Fibroblast of skin of right biceps (primary cell): ENCODE data around the gene NTRK3.
"Not testable (repeated sequence)": the region's sequence is repeated elsewhere in the genome, so short reads cannot be mapped to it uniquely, and the experiment has no call there.

Experiments used
- DNase-seq: peaks from one replicate; pipeline ENCODE4 v3.0.0-alpha.2; 2013

The NTRK3 gene

GRCh38 chr15:88072133-88072532, 184.4 kb downstream of the NTRK3 start:
- not testable (repeated sequence) for DNase-seq

DNA sequence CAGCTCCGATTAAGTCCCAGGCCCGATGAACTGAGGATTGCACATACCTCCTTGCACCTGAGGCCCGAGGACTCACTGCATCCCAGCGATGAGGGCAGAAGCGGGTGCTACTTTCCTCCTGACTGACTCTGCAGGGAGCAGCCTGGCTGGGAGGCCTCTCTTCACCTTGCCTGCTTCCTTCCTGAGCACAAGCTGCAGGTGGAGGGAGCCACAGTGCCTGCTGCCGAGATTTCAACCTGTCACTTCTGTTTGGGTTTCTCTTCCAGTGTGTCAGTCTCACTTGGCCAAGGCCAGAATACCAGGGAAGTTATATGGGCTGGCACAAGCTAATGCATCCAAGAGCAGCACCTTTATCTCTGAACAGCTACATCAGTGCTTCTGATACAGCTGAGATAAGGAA, 185.4 kb downstream of the NTRK3 start:
- DNase-seq, result no peak

DNA sequence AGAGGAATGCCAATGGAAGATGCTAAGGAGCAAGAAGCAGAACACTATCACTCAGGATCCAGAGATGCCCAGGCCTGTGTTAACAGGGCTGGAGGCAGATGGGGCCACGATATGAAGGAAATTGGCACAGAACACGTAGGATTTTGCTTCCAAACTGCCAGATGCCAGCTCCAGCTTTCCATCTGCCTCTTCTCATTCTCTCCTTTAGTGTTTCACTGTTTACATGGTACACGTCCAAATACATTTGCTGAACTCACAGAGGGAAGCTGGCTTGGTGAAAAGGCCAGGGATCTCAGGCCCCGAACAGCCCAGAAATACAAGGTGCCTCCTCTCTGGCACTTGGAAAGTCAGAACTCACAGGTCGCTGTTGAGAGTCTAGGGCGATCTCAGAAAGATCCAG, 187.0 kb downstream of the NTRK3 start:
- no peak for DNase-seq

DNA sequence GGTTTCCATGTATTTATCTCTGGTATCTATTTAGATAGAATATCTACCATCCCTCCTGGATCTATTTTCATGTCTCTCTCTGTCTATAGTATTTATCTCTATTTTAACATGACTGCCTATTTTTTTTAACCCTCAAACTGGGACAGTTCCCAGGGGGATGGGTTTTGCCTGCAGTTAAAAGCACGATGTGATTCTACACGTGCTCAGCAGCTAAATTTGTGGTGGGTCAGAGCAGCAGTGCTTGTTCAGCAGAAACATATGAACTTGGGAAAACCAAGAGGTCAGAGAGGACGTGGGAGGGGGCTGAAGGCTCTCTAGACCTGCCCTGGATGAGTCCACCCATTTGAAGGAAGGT, 189.2 kb downstream of the NTRK3 start:
- no peak for DNase-seq

GRCh38 chr15:88066636-88067330, 189.8 kb downstream of the NTRK3 start:
- no peak for DNase-seq

GRCh38 chr15:88061452-88061851, 195.1 kb downstream of the NTRK3 start:
- DNase-seq, result no peak

DNA sequence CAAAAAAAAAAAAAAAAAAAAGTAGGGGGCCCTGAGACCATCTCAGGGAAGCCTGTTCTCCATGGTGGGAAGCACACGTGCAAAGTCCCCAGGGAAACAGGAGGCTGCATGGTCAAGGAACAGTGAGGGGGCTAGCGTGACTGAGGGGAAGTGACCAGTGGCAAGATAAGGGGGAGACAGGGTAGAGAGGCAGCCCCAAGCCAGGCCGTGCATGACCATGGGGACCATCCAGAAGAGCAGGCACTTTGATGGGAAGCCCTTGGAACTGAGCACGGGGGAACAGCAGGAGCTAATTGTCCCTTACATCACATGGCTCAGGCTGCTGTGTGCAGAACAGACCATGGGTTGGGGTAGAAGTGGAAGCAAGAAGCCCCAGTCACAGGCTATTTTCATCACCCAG, 196.2 kb downstream of the NTRK3 start:
- DNase-seq, result no peak

GRCh38 chr15:88057836-88058235, 198.7 kb downstream of the NTRK3 start:
- DNase-seq, result peak; percentile 41

DNA sequence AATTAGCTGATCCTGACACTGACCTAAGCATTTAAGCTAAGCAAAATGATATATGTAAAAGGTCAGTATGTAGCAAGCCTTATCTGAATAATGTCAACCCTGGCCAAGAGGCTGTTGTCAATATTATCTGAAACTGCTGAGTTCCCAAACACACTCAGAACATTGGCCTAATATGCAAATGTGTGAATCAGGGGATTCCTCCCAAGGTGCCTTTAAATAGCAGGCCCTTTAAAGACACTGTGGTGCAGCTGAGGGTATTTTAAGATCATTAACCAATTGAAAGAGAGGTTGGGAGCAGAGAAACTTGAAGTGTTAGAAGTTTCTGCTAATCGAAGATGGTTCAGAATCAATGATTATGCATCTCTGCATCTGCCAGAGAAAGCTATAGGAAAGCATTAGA, 207.0 kb downstream of the NTRK3 start:
- no peak for DNase-seq

- DNase-seq, result no peak
These were observed 207.8 kb downstream of the NTRK3 start for GRCh38 chr15:88048755-88049154.

DNA sequence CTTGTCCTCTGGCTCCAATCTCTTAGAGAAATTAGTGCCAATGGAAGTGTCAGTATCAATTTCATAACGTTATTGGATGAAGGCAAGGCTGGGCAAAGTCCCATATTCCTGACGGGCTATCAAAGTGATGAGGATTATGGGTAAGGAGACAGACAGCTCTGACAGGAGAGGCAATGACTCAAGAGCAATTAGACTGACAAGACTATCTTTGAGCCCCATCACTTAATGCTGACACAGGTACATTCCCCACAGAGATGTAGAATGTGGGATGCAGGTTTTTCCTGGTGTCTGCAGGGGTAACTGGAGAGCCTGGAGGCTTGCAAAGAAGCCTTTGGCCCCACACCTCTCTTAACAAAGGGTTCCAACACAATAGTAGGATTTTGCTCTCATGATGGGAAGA, 208.3 kb downstream of the NTRK3 start:
- DNase-seq, result no peak

DNA sequence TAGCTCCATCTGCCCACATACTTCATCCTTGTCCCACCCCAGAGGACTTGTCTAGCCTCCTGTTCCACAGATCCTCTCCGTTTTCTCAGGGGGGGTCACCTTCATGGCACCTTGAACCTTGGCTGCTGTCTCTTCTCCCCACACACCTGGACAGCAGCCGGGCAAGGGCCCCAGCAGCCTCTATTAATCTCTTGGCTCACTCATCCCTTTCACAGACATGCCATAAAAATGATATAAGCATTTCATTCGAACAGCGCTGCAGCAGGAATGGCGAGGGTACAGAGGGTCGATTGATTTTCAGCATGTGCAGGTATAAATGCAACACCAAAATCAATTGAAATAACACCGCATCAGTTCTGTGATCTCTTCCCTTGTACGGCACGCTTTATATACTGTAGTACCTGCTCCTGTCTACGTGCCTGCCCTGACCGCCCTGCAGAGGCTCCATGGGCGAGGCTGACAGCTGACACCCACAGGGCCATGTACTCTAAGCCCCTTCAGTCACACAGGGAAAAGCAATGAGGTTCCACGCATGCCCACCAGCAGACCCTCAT, 209.9 kb downstream of the NTRK3 start:
- DNase-seq, result no peak

DNA sequence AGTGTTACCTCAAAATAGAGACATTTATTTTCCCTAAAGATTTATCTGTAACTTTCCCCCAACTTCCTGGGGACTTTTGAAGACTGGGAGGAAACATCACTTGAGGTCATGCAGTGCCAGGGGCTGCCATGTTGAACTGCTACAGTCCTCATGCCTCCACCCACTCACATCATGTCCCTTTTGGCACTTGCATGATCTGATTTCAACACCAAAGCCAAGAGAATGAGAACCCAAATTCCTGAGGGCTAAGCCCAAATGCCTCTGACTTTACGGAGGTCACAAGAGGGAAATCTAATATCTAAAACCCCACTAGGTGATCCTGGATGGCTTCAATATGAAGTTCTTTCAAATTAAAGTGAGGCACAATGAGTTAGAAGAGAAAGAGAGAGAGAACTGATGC, 213.1 kb downstream of the NTRK3 start:
- DNase-seq, result no peak

DNA sequence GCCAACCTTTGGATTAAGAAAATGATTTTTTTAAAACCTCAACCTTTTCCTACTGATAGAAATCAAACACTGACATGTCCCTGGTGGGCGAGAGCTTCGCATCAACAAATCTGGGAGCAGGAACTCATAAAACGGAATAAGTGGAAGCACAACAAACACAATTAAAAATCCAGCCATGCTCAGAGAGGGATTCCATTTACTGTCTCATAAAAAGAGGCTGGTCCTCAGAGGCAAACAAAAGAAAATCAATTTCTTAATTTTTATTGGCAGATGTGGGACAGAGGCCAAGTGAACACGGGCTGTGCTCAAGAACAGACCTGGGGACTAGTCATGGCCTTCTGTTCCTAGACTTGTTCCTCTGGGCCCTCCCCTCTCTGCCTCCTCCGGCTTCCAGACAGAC, 214.5 kb downstream of the NTRK3 start:
- DNase-seq, result no peak

- DNase-seq, result no peak
These were observed 216.0 kb downstream of the NTRK3 start for GRCh38 chr15:88040516-88040915.

DNA sequence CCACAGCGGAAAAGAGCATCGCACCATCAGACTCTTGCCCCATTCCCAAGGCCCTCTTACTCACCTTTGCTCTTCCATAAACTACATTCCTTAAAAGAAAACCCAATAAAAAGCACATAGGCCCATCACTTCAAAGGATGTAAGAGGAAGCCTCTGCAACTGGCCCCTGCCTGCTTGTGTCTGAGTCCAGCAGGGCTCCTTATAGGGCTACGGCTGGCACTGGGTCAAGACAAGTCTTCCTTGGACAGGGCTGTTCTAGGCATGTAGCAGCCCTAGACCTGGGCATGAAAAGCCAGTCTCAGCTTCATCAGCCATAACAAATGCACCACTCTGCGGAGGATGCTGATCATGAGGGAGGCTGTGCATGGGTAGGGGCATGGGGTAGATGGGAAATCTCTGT, 218.3 kb downstream of the NTRK3 start:
- no peak for DNase-seq

- no peak for DNase-seq
These were observed 220.2 kb downstream of the NTRK3 start for GRCh38 chr15:88036154-88036839.

GRCh38 chr15:88035381-88035780, 221.2 kb downstream of the NTRK3 start:
- DNase-seq, result no peak

GRCh38 chr15:88033421-88033820, 223.1 kb downstream of the NTRK3 start:
- not testable (repeated sequence) for DNase-seq

- DNase-seq, result peak; percentile 70
These were observed 223.8 kb downstream of the NTRK3 start for GRCh38 chr15:88032787-88033186.

GRCh38 chr15:88031461-88031860, 225.1 kb downstream of the NTRK3 start:
- DNase-seq, result peak; percentile 38

GRCh38 chr15:88029696-88030095, 226.8 kb downstream of the NTRK3 start:
- DNase-seq, result peak; percentile 76

GRCh38 chr15:88028024-88028423, 228.5 kb downstream of the NTRK3 start:
- peak; percentile 28 for DNase-seq

- no peak for DNase-seq
These were observed 232.6 kb downstream of the NTRK3 start for GRCh38 chr15:88023914-88024313.

DNA sequence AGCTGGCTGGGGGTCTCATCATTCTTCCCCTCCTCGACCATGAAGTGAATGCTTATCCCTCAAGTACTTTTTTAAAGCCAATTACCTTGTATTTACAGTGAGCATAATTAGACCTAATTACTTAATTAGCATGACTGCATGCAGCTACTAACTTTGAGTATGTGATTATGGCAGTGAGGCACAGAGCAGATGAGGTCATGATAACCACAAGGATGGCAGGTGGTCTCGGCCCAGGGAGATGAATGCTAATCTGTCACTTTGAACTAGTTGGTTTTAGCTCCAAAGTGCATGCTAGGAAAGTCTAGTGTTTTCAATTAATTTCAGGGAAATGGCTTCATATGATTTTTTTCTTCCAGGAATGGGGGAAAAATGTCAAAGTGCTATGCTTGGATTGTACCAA, 233.8 kb downstream of the NTRK3 start:
- DNase-seq, result peak; percentile 64
